Measurements from ENCODE around the gene C20orf204.
A peak's percentile ranks its signal among the peaks of the same experiment; 100 is the strongest.

DNA sequence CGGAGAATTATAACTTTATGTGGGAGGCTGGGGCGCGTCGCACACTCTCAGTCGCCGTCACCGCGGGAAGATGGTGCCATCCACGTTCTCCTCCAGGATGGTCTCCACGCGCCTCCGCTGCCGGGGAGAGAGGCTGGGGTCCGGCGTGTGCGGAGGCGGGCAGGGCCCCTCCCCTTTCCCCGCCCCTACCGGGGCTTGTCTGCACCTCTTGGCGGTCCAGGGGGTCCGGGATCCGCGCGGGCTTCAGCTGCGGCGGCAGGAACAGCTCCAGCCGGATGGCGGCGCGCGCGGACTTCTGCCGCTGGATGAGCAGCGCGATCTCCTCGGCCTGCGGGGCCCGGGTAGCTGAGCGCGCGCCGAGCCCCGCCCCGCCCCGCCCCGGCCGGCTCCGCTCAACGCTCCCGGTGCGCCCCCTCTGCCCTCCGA lies 47.4 kb downstream of the C20orf204 start:
- TF ChIP-seq, protein P1, sequence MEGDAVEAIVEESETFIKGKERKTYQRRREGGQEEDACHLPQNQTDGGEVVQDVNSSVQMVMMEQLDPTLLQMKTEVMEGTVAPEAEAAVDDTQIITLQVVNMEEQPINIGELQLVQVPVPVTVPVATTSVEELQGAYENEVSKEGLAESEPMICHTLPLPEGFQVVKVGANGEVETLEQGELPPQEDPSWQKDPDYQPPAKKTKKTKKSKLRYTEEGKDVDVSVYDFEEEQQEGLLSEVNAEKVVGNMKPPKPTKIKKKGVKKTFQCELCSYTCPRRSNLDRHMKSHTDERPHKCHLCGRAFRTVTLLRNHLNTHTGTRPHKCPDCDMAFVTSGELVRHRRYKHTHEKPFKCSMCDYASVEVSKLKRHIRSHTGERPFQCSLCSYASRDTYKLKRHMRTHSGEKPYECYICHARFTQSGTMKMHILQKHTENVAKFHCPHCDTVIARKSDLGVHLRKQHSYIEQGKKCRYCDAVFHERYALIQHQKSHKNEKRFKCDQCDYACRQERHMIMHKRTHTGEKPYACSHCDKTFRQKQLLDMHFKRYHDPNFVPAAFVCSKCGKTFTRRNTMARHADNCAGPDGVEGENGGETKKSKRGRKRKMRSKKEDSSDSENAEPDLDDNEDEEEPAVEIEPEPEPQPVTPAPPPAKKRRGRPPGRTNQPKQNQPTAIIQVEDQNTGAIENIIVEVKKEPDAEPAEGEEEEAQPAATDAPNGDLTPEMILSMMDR (IDR thresholded peaks at IDR 0.05), result peak; percentile 32 to 63 (median 52)
- TF ChIP-seq POLR2A (IDR thresholded peaks at IDR 0.05), result no peak

Measured in adrenal gland (tissue), 5 donors.